Measurements from ENCODE around the gene ZNF322.
A peak's percentile ranks its signal among the peaks of the same experiment; 100 is the strongest.

Gene ZNF322

GRCh38 chr6:26595669-26596269, 63.8 kb downstream of the ZNF322 start:
- peak; percentile 92 to 94 for DNase-seq
- peaks cover 9 to 28% (median 21%) of the 10 kb centered on the region in 3 donors for H3K36me3 ChIP-seq
- TF ChIP-seq CTCF (IDR thresholded peaks at IDR 0.05): peak; percentile 90 to 97
- peaks cover 0 to 17% (median 10%) of the 10 kb centered on the region in 4 donors for H3K4me1 ChIP-seq
- peak overlapping the region; percentile 91 to 94 for H3K27ac ChIP-seq
- H3K27me3 ChIP-seq: peaks cover 0 to 33% of the 10 kb centered on the region in 2 donors
- H3K9me3 ChIP-seq: no peaks in the 10 kb centered on the region
- intact Hi-C loops (cut with DNase I; ENCODE audit: low total_unique reads): loop anchor here (5.0 kb wide), 1 partner anchor 253 kb away; no protein-coding TSS in a partner anchor
- peak overlapping the region; percentile 93 to 98 for H3K4me3 ChIP-seq

GRCh38 chr6:26594730-26595632, 64.6 kb downstream of the ZNF322 start:
- H3K36me3 ChIP-seq: peaks cover 9 to 22% (median 20%) of the 10 kb centered on the region in 3 donors
- peaks cover 0 to 33% of the 10 kb centered on the region in 2 donors for H3K27me3 ChIP-seq
- intact Hi-C loops (cut with DNase I; ENCODE audit: low total_unique reads): loop anchor here (5.0 kb wide), 1 partner anchor 253 kb away; no protein-coding TSS in a partner anchor
- TF ChIP-seq CTCF (IDR thresholded peaks at IDR 0.05): no peak
- no peak for DNase-seq
- H3K9me3 ChIP-seq: no peaks in the 10 kb centered on the region
- peak overlapping the region; percentile 91 to 94 for H3K27ac ChIP-seq
- H3K4me1 ChIP-seq: peaks cover 0 to 17% (median 10%) of the 10 kb centered on the region in 4 donors
- H3K4me3 ChIP-seq: peak overlapping the region; percentile 93 to 98

- TF ChIP-seq CTCF (IDR thresholded peaks at IDR 0.05): no peak
- no peaks in the 10 kb centered on the region for H3K9me3 ChIP-seq
- DNase-seq: no peak
- H3K27me3 ChIP-seq: peaks cover 0 to 33% of the 10 kb centered on the region in 2 donors
- peaks cover 0 to 17% (median 10%) of the 10 kb centered on the region in 4 donors for H3K4me1 ChIP-seq
- H3K4me3 ChIP-seq: no peak overlapping the region
- no peak overlapping the region for H3K27ac ChIP-seq
- H3K36me3 ChIP-seq: peaks cover 9 to 14% (median 13%) of the 10 kb centered on the region in 3 donors
- intact Hi-C loops (cut with DNase I; ENCODE audit: low total_unique reads): no loop called here
Observed at GRCh38 chr6:26594131-26594498, 65.4 kb downstream of the ZNF322 start.

- Histone ChIP-seq H3K27ac (no peak overlapping the region), H3K4me3 (no peak overlapping the region), H3K36me3 (peaks cover 3 to 8% (median 7%) of the 10 kb centered on the region in 3 donors), H3K27me3 (peaks cover 0 to 36% of the 10 kb centered on the region in 2 donors), H3K9me3 (no peaks in the 10 kb centered on the region), H3K4me1 (peaks cover 0 to 17% (median 10%) of the 10 kb centered on the region in 4 donors)
- no peak for TF ChIP-seq CTCF (IDR thresholded peaks at IDR 0.05)
- DNase-seq: no peak
- intact Hi-C loops (cut with DNase I; ENCODE audit: low total_unique reads): no loop called here
Observed at GRCh38 chr6:26593278-26594130, 66.0 kb downstream of the ZNF322 start.

- DNase-seq: no peak
- intact Hi-C loops (cut with DNase I; ENCODE audit: low total_unique reads): no loop called here
Observed at GRCh38 chr6:26592649-26593048, 66.9 kb downstream of the ZNF322 start.

More at GRCh38 chr6:26592649-26593048, 66.9 kb downstream of the ZNF322 start:
- Histone ChIP-seq H3K27me3 (peaks cover 0 to 40% of the 10 kb centered on the region in 2 donors), H3K4me1 (peaks cover 0 to 13% (median 3%) of the 10 kb centered on the region in 4 donors), H3K4me3 (no peak overlapping the region), H3K36me3 (no peaks in the 10 kb centered on the region), H3K27ac (no peak overlapping the region), H3K9me3 (no peaks in the 10 kb centered on the region)
- no peak for TF ChIP-seq CTCF (IDR thresholded peaks at IDR 0.05)

Data from tibial artery (tissue), 4 donors.